NCI-H226 (cell line): Measurements from ENCODE around the gene IP6K1.
A peak's percentile ranks its signal among the peaks of the same experiment; 100 is the strongest.
"Not testable (repeated sequence)": the region's sequence is repeated elsewhere in the genome, so short reads cannot be mapped to it uniquely, and the experiment has no call there.

Experiments
- DNase-seq: peaks from one replicate; pipeline ENCODE4 v3.0.0-alpha.2; 2015

Gene IP6K1

DNA sequence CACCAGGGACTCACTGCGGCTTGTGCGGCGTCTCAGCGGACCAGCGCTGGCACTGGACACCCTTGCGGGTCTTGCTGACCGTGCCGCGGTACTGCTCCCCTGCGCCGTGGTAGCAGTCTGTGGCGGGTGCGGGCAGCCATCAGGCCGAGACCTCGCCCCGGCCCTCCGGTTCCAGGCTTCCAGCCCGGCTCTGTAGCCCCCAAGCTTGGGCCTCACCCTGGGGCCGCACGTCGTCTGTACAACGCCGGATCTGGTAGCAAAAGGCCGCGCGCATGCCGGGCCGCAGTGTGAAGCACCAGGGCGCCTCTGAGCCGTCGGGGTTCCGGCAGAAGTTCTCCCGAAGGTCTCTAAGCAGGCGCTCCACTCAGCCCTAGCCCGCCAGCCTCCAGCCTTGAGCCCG, 100.5 kb downstream of the IP6K1 start:
- DNase-seq: not testable (repeated sequence)

DNA sequence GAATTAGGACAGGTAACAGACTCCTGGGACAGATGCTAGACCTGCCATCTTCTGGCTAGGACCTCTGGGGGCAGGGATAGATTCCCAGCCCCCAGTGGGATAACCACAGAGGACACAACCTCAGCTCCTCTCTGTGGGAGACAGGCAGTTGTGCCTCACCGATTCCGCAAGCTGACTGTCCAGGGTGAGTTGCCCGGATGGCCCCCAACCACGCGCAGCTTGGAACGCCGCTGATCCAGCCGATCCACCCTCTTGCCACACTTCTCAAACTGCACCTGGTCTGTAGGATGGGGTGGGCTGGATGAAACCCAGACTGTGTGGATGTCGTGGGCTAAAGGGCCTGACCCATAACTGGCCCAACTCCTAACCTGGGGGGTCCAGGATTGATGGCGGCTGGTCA, 101.2 kb downstream of the IP6K1 start:
- not testable (repeated sequence) for DNase-seq

DNA sequence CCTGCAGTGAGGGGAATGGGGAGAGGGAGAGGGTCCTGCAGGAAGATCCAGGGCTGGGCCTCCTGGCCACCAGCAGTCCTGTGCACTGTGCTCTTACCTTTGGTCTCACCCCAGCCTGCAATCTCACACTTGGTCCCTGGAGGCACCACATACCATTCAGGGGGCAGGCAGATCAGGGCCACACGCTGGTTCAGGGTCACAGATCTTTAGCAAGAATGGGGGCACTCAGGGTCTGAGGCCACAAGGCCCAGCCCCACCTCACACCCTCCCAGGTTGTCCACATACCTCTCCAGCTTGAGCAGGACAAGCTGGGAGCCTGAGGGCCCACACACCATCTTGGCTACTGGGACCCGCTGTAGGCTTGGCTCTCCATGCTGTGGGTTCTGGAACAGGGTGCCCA, 101.9 kb downstream of the IP6K1 start:
- not testable (repeated sequence) for DNase-seq

DNA sequence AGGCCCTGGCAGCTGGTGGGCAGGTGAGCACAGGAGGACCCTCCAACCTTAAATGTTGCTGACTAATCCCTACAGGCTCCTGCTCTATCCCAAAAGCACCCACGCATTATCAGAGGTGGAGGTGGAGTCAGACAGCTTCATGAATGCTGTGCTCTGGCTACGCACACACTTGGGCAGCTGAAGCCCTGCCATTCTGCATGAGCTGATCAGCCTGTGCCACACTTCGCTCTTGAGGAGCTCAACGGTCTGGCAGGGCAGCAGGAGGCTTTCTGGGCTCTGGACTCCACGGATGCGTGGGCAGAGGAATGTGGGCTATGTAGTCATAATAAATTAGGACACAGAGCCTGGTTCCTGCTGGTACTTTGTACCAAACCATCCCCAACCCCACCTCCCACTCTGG, 103.2 kb downstream of the IP6K1 start:
- DNase-seq: peak; percentile 60

DNA sequence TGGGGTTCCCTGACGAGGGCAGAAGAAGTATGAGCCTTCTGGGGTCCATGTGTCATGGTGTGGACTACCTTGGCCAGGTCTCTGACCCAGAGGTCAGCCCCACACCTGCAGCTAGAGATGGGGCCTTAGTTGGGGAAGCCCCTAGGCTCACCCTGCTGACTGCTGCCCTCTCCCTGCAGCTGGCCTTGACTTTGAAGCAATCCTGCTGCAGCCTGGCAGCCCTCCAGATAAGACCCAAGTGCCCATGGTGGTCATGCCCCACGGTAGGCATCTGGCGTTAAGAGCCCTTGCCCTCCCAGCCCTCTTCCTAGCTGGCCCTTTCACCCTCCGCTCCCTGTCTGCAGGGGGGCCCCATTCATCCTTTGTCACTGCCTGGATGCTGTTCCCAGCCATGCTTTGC, 104.8 kb downstream of the IP6K1 start:
- no peak for DNase-seq

DNA sequence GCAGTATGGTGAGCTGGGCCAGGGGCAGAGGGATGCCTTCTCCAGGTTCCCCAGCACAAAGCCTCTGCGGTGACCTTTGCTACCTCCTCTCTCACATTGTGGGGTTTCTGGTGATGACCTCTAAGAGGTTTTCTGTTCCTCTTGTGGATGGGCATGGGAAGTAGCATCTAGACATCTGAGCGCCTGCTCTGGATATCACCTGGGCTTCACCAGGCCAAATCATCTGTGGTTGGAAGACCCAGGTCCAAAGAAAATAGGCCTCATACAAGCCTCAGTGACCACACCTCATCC, 105.2 kb downstream of the IP6K1 start:
- no peak for DNase-seq

DNA sequence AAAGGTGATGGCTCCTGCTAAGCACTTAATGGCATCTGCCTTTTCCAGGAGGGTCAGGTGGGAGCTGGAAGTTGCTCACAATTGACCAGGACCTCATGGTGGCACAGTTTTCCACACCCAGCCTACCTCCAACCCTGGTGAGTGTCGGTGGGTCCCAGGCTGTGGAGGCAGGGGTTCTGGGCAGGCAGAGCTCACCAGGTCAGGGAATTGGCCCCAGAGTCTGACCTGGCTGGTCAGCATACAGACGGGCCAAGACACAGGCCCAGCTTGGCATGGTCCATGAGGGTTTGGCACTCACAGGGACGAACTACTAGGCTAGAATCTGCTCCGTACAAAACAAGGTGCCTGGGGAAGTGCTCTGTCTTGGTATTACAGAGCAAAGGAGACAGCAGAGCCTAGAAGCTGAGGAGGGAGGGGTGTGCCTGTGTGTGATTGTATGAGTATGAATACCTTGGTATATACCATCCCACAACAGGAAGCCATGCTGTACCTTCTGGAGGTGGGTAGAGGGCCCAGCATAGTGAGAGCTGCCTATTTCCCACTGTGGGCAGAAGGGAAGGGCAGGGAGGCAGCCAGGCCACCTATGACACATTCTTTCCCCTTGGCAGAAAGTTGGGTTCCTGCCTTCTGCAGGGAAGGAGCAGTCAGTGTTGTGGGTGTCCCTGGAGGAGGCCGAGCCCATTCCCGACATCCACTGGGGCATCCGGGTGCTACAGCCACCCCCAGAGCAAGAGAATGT, 105.7 kb downstream of the IP6K1 start:
- DNase-seq: no peak

DNA sequence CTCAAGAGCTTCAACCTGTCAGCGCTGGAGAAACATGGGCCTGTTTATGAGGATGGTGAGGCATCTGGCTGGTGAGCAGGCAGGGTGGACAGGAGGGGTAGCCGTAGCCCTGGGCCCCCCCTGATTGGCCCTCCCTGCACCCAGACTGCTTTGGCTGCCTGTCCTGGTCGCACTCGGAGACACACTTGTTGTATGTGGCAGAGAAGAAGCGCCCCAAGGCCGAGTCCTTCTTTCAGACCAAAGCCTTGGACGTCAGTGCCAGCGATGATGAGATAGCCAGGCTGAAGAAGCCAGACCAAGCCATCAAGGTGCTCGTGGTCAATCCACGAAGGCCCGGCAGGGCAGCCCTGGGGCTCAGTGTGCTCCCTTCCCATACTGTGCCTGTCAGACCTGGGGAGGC, 110.4 kb downstream of the IP6K1 start:
- DNase-seq: no peak

DNA sequence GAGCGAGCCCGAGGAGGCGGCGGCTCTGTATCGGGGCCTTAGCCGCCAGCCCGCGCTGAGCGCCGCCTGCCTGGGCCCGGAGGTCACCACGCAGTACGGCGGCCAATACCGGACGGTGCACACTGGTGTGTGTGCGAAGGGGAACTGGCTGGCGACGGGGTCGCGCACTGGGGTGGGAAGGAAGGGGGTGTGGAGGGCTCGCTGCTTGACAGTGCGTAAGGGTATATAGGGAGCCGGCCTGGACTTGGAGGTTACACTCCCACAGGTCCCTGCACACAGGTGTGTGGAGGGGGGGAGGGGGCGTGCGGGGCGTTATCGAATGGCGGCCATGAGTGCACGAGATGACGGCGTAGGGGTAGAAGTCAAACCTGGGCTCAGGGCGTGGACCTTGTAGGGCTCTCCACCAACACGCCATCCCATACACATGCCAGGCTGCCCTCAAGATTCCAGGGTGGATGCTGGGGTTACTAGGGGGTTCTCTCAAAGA, 111.8 kb downstream of the IP6K1 start:
- DNase-seq: no peak
